Measurements from ENCODE around the gene ZNF200. TPM values are rescaled to one million over a fixed set of nuclear protein-coding genes. Genes with fewer than 3 reads are reported as not detected.

The ZNF200 gene
- total and polyA plus RNA-seq, 2 donors (not counting 1 experiment from before 2014, with no cell fraction given) = 2.7 to 20.1 TPM

- Histone ChIP-seq H2AFZ (ENCODE audit: insufficient read depth, low read depth, low read length, poor library complexity, severe bottlenecking) (no peak overlapping the region), H3K4me3 (ENCODE audit: control extremely low read depth in 1 of 5, extremely low read depth in 1 of 5, insufficient read depth in 1 of 5, low read depth in 2 of 5, low read length in 4 of 5) (no peak overlapping the region), H3K27me3 (replicated peaks in 1 of 4; ENCODE audit: control extremely low read depth in 1 of 4, control insufficient read depth in 3 of 4, insufficient read depth in 4 of 4, low read length in 3 of 4) (peaks cover 0 to 5% (median 2%) of the 10 kb centered on the region in 4 experiments), H3K9me3 (ENCODE audit: control extremely low read depth in 1 of 3, control insufficient read depth in 2 of 3, insufficient read depth in 1 of 3, low read length in 2 of 3) (peaks cover 2 to 10% (median 2%) of the 10 kb centered on the region in 3 donors), H3K4me1 (ENCODE audit: control insufficient read depth in 2 of 2, insufficient read depth in 2 of 2, low read length in 2 of 2) (peaks cover 9 to 18% of the 10 kb centered on the region in 2 donors), H3K79me2 (ENCODE audit: control insufficient read depth, insufficient read depth, low read length) (peaks cover 23% of the 10 kb centered on the region), H3K4me2 (replicated peaks; ENCODE audit: low read depth, low read length, poor library complexity, severe bottlenecking) (no peak overlapping the region), H3K36me3 (replicated peaks in 1 of 2; ENCODE audit: control extremely low read depth in 1 of 2, control insufficient read depth in 1 of 2, extremely low read depth in 1 of 2, insufficient read depth in 2 of 2, low read length in 1 of 2) (peaks cover 0 to 13% of the 10 kb centered on the region in 2 experiments), H4K20me1 (ENCODE audit: control insufficient read depth, insufficient read depth, low read length, poor library complexity, severe bottlenecking) (peaks cover 11% of the 10 kb centered on the region), H3K27ac (ENCODE audit: low read length in 2 of 2) (peak overlapping the region in 1 of 2 donors; percentile 86), H3K9ac (ENCODE audit: low read length) (no peak overlapping the region)
- H3K4me3 Mint-ChIP-seq = peak overlapping the region; percentile 72
- TF ChIP-seq EZH2 (IDR thresholded peaks at IDR 0.05; ENCODE audit: borderline replicate concordance, insufficient read depth, low read depth, low read length, poor library complexity, severe bottlenecking) (no peak), CTCF (IDR thresholded peaks at IDR 0.05) (no peak)
- 100% methylated on average over 2 of the region's 4 CpGs for WGBS (ENCODE audit: insufficient coverage)
- no peak for ATAC-seq (ENCODE audit: low read depth)
- intact Hi-C loops (cut with micrococcal nuclease) = loop anchor here (10.0 kb wide), 2 partner anchors 108 to 1352 kb away; partner anchors contain the start of gene UBALD1
- H3K27ac Mint-ChIP-seq = peak overlapping the region; percentile 82
- H3K4me1 Mint-ChIP-seq = peaks cover 28% of the 10 kb centered on the region
- ChIA-PET POLR2A (no interaction called here), CTCF (interaction anchor here (1.6 kb wide), 1 partner anchor 21 kb away, joined by 3 read pairs; the partner anchor contains the start of gene ZNF263)
- DNase-seq = no peak
- no peaks in the 10 kb centered on the region for H3K9me3 Mint-ChIP-seq (ENCODE audit: insufficient read depth)
- H3K27me3 Mint-ChIP-seq = peaks cover 10% of the 10 kb centered on the region
These were observed 27.6 kb upstream of the ZNF200 start for GRCh38 chr16:3262517-3262916.

- H3K27me3 ChIP-seq (replicated peaks in 1 of 4; ENCODE audit: control extremely low read depth in 1 of 4, control insufficient read depth in 3 of 4, insufficient read depth in 4 of 4, low read length in 3 of 4) = peaks cover 0 to 15% (median 3%) of the 10 kb centered on the region in 4 experiments
- no peak overlapping the region for H2AFZ ChIP-seq (ENCODE audit: insufficient read depth, low read depth, low read length, poor library complexity, severe bottlenecking)
- H3K9ac ChIP-seq (ENCODE audit: low read length) = no peak overlapping the region
- TF ChIP-seq CTCF (IDR thresholded peaks at IDR 0.05) = no peak
- TF ChIP-seq EZH2 (IDR thresholded peaks at IDR 0.05; ENCODE audit: borderline replicate concordance, insufficient read depth, low read depth, low read length, poor library complexity, severe bottlenecking) = no peak
- ATAC-seq (ENCODE audit: low read depth) (no peak), DNase-seq (no peak)
- H3K4me1 ChIP-seq (ENCODE audit: control insufficient read depth in 2 of 2, insufficient read depth in 2 of 2, low read length in 2 of 2) = peaks cover 6 to 13% of the 10 kb centered on the region in 2 donors
- peak overlapping the region in 1 of 5 experiments; percentile 7 for H3K4me3 ChIP-seq (ENCODE audit: control extremely low read depth in 1 of 5, extremely low read depth in 1 of 5, insufficient read depth in 1 of 5, low read depth in 2 of 5, low read length in 4 of 5)
- ChIA-PET CTCF (interaction anchor here (1.2 kb wide), 1 partner anchor 10 kb away, joined by 3 read pairs; no protein-coding TSS in a partner anchor), POLR2A (no interaction called here)
- Mint-ChIP-seq H3K27ac (no peak overlapping the region), H3K4me1 (peaks cover 17% of the 10 kb centered on the region), H3K4me3 (no peak overlapping the region), H3K9me3 (ENCODE audit: insufficient read depth) (no peaks in the 10 kb centered on the region), H3K27me3 (peaks cover 18% of the 10 kb centered on the region)
- no peaks in the 10 kb centered on the region for H4K20me1 ChIP-seq (ENCODE audit: control insufficient read depth, insufficient read depth, low read length, poor library complexity, severe bottlenecking)
- intact Hi-C loops (cut with micrococcal nuclease) = loop anchor here (10.0 kb wide), 2 partner anchors 105 to 1355 kb away; partner anchors contain the start of gene UBALD1
- 91% methylated on average over 4 of the region's 8 CpGs for WGBS (ENCODE audit: insufficient coverage)
- H3K79me2 ChIP-seq (ENCODE audit: control insufficient read depth, insufficient read depth, low read length) = peaks cover 7% of the 10 kb centered on the region
- peaks cover 0 to 10% (median 0%) of the 10 kb centered on the region in 3 donors for H3K9me3 ChIP-seq (ENCODE audit: control extremely low read depth in 1 of 3, control insufficient read depth in 2 of 3, insufficient read depth in 1 of 3, low read length in 2 of 3)
- H3K36me3 ChIP-seq (replicated peaks in 1 of 2; ENCODE audit: control extremely low read depth in 1 of 2, control insufficient read depth in 1 of 2, extremely low read depth in 1 of 2, insufficient read depth in 2 of 2, low read length in 1 of 2) = no peaks in the 10 kb centered on the region
- no peak overlapping the region for H3K27ac ChIP-seq (ENCODE audit: low read length in 2 of 2)
- H3K4me2 ChIP-seq (replicated peaks; ENCODE audit: low read depth, low read length, poor library complexity, severe bottlenecking) = no peak overlapping the region
These were observed 24.9 kb upstream of the ZNF200 start for GRCh38 chr16:3259836-3260235.

Data from B cell (primary cell).